Stimulated activated CD4-positive, alpha-beta T cell treated with anti-CD3 and anti-CD28 coated beads, Interleukin-1b, Interleukin-23, amount 100 ng/mL, for 4 hours (primary cell): ENCODE measurements around the gene LTBP2.

Source experiments
- DNase-seq, 2 donors: peaks; one replicate each; pipeline ENCODE4 v3.0.0-alpha.2; 2020; ENCODE audit warnings: low read depth in 2 of 2

LTBP2 gene

DNA sequence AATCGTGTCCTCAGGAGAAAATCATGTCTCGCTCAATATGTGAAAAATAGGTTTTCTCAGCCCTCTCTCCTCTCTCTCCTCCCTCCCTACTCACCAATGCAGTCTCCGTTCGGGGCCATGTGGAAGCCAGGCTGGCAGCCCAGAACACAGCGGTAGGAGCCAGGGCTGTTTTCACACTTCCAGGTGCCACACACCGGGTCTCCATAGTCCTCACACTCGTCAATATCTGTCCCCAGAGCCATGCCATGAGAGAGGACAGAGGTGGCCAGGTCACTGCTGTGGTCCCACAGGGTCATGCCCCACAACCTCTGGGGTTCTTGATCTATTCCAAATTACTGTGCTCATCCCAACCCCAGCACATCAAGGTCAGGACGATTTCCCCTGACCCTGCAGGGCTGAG, 105.0 kb downstream of the LTBP2 start:
- no peak for DNase-seq

DNA sequence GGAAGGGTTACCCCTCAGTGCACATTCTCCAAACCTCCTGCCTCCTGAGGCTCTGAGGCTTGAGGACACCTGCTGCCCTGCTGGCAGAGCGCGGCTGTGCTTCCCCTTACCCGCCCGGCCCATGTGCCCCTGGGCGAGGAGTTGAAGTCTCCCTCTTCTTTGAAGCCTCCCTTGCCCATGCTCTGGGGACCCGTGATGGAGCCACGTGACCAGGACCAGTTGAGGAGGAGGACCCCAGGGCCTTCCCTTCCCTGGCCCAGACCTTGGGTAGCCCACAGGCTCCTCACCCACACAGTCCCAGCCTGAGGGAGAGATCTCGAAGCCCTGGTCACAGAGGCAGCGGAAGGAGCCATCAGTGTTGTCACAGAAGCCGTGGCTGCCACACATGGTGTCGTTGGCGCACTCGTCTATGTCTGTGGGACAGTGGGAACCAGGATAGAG, 105.6 kb downstream of the LTBP2 start:
- DNase-seq: no peak

DNA sequence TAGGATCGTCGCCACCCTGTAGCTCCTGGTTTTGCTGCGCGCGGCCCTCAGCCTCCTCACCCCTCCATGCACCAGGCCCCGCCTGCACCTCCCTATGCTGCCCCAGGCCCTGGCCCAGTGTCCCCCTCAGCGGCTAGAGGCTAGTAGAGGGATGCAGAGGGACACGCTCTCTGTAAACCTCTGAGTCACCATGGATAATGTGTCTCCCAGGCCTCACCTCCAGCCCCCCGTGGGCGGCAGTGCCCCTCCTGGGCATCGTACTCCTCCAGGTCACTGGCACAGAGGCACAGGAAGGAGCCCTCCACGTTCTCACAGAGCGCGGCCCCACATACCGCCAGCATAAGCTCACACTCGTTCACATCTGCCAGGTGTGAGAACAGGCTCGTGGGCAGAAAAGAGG, 106.2 kb downstream of the LTBP2 start:
- no peak for DNase-seq

DNA sequence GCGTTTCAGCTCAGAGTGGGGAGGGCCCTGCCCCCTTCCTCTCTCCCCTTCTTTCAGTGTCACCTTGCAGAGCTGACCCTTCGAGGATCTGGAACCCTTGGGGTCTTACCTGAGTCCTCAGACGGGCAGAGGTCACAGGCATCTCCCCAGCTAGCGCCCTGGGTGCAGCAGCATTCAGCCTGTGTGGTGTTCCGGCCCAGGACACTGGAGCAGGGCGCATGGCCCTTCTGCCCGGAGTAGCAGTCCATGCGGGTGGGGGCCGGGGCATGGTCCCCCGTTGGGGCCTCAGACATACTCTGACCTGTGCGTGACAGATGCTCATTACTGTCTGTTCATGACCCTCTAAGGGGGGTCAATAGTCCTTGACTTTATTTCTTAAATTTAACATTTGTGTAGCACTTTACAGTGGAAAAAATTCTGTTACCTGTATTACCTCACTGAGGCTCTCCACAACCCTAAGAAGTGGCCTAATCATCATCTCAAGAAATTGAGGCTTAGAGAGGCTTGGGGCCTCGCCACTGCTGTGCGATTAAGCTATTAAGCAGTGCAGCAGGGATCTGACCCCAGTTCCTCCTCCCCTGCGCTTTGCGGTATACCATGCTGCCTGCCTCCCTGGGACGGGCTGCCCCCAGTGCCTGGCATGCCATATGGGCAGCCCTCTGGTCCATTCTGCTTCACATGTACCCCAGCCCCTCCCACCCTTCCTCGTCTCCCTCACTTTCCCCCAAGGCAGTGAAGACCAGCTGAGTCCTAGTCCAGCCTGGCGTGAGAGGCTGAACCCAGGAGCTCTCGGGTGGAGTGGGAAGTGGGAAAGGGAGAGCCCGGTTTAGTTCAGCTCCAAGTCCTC, 106.9 kb downstream of the LTBP2 start:
- no peak for DNase-seq

DNA sequence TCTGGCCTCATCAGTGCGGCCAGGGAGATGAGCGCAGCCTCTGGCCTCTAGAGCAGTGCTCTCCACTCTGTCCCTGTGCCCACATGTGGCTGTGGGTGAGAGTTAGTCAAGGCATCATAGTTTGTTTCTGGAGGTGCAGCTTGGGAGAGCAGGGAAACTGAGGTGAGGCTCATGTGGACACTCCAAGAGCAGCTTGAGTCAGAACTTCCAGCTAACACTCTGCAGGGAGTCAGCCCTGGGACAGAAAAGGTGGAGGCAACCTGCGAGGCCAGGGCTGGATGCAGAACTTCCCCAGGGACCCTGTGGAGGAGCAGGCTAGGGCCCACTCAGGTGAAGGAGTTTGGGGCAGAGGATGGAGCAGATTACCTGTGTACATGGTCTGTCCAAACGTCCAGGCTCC, 107.6 kb downstream of the LTBP2 start:
- no peak for DNase-seq

DNA sequence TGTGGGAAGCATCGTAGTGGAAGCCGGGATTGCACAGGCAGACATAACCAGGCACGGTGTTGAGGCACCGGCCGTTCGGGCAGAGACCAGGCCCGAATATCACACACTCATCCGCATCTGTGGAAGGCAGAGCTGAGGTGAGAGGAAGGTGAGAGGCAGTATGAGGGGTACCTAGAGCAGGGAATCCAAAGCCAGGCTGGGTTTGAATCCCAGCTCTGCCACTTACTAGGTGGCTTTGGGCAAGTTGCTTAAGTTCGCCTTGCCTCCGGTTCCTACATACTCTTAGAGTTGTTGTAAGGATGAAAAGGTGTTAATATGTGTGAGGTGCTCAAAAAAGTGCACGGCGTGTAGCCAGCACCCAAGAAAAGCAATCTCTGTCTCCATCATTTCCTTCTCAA, 108.1 kb downstream of the LTBP2 start:
- DNase-seq: no peak

DNA sequence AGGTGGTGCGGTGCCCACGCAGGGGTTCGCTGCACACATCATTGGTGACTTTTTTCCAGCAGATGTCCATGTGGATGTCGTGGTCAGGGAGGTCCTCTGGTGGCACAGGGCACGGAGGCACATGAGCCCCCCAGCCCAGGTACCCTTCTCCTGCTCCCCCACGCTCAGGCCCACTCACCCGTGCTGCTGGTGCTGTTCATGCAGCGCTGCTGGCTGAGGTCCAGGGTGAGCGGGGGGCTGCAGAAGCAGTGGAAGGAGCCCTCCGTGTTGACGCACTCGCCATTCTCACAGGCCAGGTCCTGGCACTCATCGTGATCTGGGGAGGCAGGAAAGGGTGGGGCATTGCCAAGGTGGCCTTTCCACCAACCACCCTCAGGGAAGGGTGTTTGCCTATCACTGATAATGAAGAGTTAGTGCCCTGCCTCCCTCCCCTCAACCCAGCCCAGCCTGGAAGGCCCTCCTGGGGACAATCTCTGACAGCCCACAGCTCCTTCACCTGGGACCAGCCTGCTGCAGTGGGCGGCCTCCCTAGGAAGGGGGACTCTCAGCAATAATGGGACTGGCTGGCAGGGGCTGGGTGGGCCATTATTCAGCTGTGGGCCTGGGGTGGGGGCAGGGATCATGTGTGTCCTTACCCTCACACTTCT, 108.6 kb downstream of the LTBP2 start:
- DNase-seq: no peak

DNA sequence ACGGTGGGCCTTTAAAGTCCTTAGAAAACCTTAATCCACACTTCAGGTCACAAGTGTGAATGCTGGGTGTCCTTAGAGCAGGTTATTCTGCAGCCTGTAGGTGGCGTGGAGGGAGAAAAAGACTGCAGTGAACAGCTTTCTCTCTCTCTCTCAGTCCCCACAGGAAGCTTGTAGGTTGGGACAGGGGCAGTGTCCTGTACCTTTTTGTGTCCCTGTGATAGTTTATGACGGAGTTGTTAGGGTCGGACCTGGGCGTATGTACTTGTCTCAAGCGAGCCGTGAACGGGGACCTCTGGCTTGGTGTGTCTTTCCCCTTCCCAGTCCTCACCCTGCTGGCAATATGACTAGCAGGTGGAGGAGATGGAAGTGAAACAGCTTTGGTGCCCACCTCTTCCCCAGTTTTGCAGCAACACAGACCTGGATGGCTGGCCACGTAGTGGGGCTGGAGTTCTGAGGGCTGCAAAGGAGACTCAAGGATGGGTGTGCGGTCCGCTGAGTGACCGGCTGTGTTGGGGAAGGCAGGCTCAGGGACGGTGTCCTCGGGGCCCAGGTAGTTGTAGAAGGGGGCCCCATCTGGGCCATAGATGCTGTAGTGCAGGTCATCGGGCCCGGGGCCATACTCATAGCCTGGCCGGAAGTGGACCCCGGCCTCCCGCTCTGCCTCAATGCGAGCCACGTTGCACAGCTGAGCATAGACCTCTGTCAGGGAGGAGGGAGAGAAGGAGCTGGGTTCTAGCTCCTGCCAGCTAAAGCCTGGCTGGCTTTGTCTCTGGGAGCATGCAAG, 109.6 kb downstream of the LTBP2 start:
- DNase-seq: no peak

DNA sequence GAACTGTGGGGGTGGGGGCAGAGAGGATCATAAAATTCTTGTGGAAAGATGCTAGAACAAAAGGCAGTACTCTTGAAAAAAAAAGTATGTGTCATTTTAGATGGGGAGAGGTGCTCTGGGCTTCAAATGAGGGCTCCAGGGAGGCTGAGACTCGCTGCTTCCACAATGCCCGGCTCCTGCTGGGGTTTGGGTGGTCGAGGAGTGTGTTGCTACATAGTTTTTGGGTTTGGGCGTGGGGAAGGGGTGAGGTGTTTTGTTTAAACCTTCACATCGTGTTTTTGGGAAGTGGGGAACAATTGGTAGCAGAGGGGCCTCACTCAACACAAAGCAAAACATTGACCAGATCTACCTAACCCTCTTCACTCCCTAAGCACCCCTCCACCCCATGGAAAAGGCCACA, 110.3 kb downstream of the LTBP2 start:
- DNase-seq: no peak

DNA sequence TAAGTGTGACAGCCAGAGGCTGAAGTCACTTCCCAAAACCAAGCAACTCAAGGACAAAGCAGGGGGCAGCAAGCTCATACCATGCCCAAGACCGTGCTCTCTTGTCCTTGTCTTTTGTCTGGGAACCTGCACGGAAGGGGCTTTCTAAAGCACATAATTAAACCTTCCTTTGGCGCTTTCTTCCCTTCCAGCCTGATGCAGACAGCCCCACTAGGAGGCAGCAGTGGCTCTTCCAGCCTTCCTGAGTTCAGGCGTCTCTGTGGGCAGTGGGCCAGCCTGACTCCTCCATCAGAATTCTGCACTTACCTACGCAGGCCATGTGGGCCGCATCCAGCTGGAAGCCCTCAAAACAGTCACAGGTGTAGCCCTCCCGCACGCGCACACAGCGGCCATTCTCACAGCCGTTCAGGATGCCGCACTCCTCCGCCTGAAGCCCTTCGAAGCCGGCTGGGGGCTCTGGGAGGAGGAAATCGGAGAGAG, 110.9 kb downstream of the LTBP2 start:
- no peak for DNase-seq

DNA sequence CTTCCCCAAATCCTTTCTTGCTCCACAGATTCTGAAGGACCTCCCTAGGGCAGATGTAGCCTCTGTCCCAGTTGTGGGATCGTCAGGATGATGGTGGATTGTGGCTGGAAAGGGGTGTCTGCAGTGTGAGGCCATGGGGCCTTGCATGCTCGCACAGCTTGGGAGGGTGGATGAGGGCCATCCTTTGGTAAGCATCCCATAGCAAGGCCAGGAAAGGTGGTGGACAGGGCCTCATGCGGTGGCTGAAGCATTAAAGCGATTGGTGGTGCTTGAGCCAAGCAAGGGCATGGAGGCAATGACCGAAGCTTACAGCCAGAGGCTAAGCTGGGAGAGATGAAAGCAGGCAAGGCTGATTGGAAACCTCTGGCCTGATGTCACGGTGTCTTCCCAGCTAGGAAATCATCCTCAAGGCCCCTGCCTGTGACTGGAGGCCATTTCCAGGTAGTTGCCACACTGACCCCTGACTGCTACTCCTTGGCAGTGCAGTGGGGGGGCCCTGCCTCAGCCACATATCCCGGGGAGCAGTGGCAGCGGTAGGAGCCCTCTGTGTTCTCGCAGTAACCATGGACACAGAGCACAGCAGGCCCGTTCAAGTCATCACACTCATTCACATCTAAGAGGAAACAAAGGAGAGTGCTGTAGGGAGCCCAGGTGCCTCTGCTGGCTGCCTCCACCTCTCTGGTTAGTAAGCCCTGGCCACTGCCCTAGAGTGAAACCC, 111.5 kb downstream of the LTBP2 start:
- DNase-seq: no peak

DNA sequence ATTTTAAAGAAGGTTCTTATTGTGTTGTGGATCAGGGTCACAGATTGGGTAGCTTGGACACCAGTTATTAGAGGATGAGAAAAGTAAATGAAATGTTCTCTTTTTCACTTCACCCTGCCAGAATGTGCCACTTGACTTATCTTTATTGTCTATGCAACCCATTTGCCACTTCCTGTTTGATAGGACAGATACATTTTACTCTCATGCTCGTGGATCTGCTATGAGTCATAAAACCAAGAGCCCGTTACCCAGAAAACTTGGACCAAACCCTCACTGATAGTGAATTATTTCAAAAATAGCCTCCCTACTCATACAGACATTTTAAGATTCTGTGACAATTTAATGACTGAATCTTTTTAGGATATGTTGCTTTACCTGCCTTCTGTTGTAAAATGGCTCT, 116.7 kb downstream of the LTBP2 start:
- no peak for DNase-seq

DNA sequence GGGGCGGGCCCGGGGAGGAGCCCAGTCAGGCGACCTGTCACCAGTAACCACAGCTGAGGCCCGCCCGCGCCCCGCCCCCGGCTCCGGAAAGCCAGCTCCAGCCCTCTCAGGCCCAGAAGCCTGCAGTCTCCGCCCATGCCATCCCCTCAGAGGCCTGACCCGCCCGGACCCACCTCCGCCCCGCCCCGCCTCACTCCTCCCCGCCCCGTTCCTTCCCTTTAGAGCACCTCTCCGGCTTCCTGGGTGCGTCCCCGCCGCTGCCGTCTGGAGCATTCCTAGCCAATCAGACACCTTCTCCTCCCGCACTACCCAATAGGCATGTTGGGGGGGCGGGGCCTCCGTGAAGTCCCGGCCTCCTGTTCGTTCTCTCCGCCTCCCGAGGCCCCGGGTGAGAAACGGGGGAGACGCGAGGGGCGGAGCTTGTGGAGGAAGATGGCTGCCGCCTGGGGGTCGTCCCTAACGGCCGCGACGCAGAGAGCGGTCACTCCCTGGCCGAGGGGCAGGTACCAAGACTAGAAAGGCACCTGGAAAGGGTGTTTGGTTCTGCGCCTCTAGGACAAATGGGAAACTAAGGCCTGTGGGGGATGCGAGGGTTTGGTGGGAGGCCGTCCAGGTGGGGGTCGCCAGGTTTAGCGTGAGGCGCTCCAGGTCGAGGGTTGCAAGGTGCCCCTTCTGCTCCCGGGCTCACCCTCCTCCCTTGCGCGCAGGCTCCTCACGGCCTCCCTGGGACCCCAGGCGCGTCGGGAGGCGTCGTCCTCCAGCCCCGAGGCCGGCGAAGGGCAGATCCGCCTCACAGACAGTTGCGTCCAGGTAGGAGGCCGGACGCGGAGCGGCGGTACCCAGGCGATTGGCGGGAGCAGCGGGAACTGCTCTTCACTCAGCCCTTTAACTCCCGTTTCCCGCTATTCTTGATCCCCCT, 118.4 kb downstream of the LTBP2 start, which contains the start of gene ISCA2:
Gene ISCA2 (plus strand): TSS at position 423 of the 919 bp plus-strand sequence. CDS start 10 bp downstream, at position 433.
- peak; percentile 98 to 100 for DNase-seq

DNA sequence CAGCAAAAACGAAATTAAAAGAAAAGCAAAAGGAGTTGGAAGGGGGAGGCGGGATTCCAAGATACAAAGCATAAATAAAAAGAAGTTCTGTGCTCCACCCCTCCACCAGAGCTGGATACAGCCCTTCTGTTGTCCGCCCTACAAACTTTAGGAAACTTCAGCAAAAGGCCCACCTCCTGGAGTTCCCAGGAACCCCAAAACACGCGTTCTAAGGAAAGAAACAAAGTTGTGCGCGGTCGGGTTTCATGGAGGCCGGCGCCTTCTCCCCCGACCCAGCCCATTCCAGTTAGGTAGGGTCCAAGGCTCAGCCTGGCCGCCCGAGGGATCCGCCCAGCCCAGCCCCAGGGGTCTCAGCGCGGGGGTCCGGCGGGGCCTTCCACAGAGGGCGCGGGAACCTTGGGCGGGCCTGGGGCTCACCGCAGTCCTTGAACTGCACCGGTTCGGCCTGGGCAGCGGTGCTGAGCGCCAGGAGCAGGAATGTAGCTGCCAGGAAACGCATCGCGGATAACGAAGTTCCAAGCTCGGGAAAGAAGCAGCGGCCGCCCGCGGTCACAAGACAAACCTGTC, 119.2 kb downstream of the LTBP2 start, which contains the start of gene NPC2:
Gene NPC2 (minus strand): TSS at position 530 of the 567 bp plus-strand sequence. CDS start 31 bp downstream, at position 499.
- no peak for DNase-seq

DNA sequence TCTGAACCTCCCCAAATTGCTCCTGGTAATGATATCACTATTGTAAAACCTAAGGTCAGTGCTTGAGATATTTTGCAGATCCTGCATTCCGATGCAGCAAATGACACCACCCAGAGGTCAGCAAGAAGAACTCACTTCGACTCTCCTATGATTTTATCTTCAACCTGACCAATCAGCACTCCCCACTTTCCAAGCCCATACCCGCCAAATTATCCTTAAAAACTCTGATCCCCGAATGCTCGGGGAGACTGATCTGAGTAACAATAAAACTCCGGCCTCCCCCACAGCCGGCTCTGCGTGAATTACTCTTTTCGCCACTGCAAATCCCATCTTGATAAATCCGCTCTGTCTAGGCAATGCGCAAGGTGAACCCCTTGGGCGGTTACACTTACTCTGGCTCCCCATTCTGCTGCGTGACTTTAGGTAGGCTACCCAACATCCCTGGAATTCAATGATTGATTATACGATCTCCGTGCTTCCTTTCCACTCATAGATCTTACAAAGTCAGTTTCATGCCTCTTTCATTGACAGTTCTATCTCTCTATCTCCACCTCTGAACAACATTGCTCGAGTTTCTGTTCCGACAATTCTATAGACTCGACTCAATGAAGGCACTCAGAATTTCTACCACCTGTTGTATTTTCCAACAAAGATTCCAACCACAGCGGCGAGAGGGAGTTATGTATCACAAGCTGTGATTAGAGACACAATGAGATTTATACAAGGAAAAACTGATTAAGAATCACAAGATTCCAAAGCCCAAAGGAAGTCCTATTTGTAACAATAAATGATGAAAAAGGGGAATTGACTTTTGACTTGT, 119.9 kb downstream of the LTBP2 start:
- no peak for DNase-seq

DNA sequence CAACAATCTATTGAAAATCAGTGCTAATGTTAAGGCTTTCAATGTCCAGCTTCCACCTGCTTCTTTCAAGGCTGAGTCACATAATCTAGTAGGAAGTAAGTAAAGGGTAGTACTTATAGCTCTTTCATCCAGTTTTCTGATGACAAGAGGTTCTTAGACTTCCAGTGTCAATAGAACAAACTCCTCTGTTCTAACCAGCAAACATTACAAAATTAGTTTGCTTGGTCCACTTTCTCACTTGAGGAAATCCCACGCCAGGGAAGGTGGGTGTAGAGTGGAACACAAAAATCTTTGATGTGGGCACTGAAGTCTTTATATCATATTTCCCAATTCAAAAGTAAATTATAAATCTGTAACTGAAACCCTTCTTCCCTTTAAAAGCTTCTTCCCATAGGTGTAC, 121.6 kb downstream of the LTBP2 start:
- no peak for DNase-seq

DNA sequence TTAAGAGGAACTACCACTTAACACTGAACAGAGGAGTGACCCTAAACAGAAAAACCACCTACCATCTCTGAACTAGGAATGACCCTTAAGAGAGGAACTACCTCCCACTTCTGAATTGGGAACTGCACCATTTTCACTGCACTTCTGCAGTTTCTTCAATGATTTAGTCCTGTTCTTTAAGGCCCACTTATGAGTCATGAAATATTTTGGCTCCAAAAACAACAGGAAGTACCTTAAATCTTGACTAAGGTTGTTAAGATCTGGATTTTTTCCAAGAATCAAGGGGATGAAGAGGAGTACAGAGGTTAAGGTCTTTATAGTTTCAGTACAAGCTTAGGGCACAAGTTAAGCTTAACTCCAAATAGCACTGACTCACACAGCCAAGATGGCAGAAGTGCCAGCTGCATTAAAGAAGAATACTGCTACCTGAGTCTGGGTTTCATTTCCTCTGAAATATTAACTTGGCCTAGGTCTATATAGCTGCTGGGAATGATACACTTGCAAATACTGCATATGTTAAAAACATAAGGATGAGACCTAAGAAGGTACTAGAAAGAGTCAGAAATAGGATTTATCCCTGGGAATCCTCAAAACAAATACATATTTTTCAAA, 123.1 kb downstream of the LTBP2 start:
- DNase-seq: no peak

DNA sequence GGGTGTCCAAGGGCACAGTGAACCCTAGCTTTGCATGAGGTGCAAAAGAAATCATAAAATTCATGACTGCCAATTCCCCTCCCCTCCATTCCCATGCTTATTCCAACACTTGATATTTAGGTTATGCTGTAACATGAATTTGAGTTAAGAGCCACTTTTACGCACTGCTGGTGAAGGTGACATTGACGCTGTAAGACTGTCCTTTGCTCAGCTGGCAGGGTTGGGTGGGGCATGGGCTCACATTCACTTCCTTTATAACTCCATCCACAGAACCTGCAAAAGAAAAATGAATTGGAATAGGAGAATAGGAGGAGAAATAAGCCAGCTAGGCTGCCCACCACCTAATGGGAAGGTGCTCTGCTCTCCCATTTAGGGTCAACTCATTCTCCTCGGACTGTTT, 125.9 kb downstream of the LTBP2 start:
- no peak for DNase-seq

DNA sequence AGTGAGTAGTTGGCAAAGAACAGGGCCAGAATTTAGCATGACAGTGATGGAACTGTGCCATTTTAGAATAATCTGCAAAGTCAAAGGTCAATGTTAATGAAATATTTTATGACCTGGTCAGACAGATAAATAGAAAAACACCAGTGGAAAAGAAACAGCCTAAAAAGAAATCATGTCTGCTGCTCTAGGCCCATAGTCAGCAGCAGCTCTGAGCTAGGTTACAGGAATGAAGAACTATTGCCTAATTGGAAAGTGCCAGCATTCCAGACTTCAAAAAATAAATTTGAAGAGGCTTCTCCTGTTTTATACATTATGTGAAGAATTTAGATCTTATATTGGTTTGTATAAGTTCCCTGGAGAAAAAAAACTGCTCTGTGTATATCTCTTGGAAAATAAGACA, 128.7 kb downstream of the LTBP2 start:
- no peak for DNase-seq
